Epithelial cell of prostate (primary cell): ENCODE measurements around the gene SAMD9L.

Source experiments
- DNase-seq: peaks from one replicate; pipeline ENCODE4 v3.0.0-alpha.2; 2011; ENCODE audit warnings: low read depth, low spot score
- H3K27ac ChIP-seq: fragments of 450-650 bp; 2 replicates; pipeline ENCODE4 v1.5.1; 2017; ENCODE audit warnings: mild to moderate bottlenecking

SAMD9L gene

GRCh38 chr7:93148144-93148543 is at the start of gene SAMD9L:
TSS of gene SAMD9L (minus strand) at chr7:93148385. CDS start at chr7:93135971, 12,414 bp downstream.
- no peak for DNase-seq
- no peak within 1 kb of the TSS for H3K27ac ChIP-seq

DNA sequence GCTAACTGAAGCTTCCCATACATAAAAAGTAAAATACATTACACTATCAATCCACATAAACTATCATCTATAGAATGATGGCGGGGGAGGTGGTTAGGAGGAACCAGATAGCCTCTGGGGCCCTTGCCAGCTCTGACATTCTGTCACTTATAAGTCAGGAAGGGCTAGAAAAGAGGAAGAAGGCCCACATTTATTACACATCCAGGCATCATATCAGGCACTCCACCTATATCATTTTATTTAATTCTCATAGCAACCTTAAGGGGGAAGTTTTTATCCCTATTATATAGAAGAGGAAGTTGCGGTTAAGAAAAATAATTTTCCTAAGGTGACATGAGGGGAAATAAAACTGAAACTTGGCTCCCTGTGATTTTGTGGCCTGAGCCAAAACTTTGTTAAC is 48.2 kb upstream of the SAMD9L start:
- DNase-seq: no peak
- H3K27ac ChIP-seq: no peak overlapping the region

DNA sequence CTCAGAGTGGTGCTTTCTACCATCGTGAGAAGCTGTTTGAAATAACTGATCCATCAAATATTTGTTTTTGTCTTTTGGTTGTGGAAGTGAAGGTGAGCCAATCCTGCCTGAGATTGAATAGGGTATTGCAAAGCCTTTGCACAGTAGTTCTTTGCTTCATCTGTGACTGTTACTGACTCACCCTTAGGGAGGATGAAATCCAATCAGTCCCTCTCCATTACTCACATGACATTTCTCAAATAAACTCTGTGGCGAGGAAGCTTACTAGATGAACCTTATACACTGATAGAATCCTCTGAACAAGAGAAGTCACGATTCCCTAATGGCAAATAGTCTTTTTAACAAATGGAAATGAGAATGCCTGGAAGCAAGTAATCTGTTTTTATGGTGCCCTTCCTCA is 46.2 kb upstream of the SAMD9L start:
- peak overlapping the region; percentile 46 for H3K27ac ChIP-seq
- peak; percentile 44 for DNase-seq

DNA sequence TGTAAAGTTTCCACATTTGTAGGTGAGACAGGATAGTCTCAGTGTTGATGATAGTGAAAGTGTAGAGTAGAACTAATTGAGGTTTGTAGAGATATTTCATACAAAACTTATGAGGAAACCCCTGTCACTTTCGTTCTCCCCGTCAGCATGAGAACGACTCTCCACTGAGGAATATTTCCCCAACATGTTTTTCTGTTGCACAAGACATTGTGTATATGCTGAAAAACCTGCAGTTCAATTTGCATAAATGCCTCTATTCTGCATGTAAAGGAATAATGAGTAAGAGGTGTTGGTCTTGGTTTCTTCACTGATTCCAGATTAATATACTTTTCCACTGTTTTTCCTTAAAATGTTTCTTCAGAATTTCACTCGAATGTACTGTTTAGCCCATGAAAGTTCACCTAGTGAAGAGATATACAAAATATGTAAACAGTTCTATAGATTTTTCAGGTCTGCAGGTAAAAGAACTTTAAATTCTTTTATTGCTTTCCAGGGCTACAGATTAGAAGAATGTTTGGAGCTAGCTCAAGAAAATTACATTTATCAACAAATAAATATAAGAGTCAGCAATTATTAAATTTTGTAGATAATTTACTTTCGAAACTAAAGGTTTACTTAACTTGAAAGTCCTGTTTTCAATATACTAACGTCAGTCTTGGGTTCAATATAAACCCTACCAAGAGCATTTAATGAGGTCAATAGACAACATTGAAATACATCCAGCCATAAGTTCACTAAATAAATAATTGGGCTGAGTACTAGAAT is 40.9 kb upstream of the SAMD9L start:
- DNase-seq: no peak
- no peak overlapping the region for H3K27ac ChIP-seq

GRCh38 chr7:93185303-93186027 is 37.3 kb upstream of the SAMD9L start:
- peak overlapping the region; percentile 36 for H3K27ac ChIP-seq
- DNase-seq: no peak

- H3K27ac ChIP-seq: no peak overlapping the region
- DNase-seq: no peak
These were observed 31.0 kb upstream of the SAMD9L start for GRCh38 chr7:93179173-93179572.

GRCh38 chr7:93178213-93178612 is 30.0 kb upstream of the SAMD9L start:
- DNase-seq: no peak

DNA sequence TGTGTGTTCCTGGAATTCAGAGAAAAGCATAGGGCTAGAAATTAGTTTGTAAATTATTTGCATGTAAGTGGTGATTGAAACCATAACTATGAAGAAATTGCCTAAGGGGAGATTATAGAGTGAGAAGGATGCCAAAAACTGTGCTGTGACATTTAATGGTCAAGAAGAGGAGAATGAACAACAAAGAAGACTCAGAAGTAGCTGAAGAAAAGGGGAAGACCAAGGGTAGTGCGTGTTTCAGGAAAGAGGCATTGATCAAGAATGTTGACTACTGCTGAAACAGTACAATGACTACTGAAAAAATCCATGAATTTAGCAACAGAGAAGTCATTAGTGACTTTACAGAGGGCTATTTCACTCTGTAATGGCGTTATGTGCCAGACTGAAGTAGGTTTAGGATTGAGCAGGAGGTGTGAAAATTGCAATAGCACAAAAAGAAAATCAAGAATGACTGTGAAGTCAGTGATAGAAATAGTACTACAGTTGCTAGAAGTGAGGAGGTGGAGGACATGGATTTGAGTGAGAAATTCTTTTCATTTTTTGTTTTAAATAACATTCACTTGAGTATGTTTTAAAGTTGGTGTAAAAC is 28.9 kb upstream of the SAMD9L start:
- DNase-seq: no peak
- H3K27ac ChIP-seq: no peak overlapping the region

More at GRCh38 chr7:93178213-93178612, 30.0 kb upstream of the SAMD9L start:
- no peak overlapping the region for H3K27ac ChIP-seq

- no peak overlapping the region for H3K27ac ChIP-seq
- DNase-seq: no peak
These were observed 27.0 kb upstream of the SAMD9L start for GRCh38 chr7:93175219-93175618.

GRCh38 chr7:93172683-93173082 is 24.5 kb upstream of the SAMD9L start:
- DNase-seq: no peak
- no peak overlapping the region for H3K27ac ChIP-seq

DNA sequence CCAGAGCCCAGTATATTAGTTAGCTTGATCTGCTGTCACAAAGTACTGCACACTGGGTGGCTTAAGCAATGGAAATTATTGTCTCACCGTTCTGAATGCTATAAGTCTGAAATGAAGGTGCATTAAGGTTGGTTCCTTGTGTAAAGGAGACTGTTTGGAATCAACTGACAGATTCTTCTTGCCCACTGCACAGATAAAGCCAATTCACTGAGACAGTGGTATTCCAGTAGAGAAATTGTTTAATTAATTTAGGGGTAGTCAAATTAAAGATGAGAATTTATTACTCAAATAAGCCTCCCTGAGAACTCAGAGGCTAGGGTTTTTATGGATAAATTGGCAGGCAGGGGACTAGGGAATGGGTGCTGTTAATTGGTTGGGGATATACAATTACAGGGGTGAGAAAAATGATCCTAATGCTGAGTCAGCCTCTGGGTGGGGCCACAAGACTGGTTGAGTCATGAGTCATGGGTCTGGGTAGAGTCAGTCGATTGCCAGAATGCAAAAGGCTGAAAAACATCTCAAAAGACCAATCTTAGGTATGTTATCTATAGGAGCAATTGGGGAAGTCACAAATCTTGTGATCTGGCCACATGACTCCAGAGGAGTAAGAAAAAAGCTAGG is 23.5 kb upstream of the SAMD9L start:
- no peak for DNase-seq
- H3K27ac ChIP-seq: no peak overlapping the region

DNA sequence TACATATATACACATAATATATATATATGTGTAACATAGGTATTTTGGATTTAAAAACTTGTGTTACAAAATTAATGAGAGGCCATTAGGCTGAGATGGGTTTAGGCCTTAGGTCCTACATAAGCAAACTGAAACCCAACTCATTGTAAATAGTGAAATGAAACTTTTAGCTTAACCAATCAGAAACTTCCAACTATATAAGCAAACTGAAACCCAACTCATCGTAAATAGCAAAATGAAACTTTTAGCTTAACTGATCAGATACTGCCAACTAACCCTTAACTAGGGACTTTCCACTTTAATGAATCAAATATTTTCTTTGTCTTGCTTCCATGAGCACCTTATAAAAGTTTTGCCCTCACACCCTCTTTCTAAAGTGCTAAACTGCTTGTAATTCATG is 17.3 kb upstream of the SAMD9L start:
- H3K27ac ChIP-seq: no peak overlapping the region
- no peak for DNase-seq

- no peak for DNase-seq
- H3K27ac ChIP-seq: no peak overlapping the region
These were observed 16.6 kb upstream of the SAMD9L start for GRCh38 chr7:93164766-93165165.

DNA sequence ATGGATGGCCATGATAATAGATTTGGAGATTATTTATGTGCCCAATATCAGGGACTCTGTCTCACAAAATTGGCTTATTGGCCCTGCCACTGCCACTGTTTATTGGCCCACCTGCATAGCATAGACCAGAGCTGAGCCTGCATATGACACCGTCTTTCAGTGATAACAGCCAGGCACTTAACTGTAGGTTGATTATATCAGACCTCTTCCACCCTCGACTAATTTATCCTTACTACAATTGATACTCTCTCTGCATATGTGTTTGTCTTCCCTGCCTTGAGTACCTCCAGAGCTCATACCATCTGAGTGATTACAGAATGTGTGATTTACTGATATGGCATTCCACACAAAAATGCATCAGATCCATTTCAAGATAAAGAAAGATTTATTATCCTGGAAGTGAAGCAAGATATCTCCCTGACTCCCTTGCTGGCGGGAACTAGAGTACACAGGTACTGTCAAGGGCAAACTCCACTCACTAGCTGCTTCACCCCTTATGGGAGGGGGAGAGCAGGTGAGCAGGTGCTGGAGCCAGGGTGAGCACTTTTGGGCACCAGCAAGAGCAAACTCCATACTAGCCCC is 13.1 kb upstream of the SAMD9L start:
- no peak for DNase-seq
- H3K27ac ChIP-seq: no peak overlapping the region

- no peak overlapping the region for H3K27ac ChIP-seq
- peak; percentile 49 for DNase-seq
These were observed 12.2 kb upstream of the SAMD9L start for GRCh38 chr7:93160410-93160809.

- no peak overlapping the region for H3K27ac ChIP-seq
- DNase-seq: no peak
These were observed 11.3 kb upstream of the SAMD9L start for GRCh38 chr7:93159490-93159889.

GRCh38 chr7:93156884-93157283 is 8.7 kb upstream of the SAMD9L start:
- H3K27ac ChIP-seq: no peak overlapping the region
- no peak for DNase-seq

- H3K27ac ChIP-seq: no peak overlapping the region
- DNase-seq: no peak
These were observed 2.1 kb upstream of the SAMD9L start for GRCh38 chr7:93150200-93150835.

DNA sequence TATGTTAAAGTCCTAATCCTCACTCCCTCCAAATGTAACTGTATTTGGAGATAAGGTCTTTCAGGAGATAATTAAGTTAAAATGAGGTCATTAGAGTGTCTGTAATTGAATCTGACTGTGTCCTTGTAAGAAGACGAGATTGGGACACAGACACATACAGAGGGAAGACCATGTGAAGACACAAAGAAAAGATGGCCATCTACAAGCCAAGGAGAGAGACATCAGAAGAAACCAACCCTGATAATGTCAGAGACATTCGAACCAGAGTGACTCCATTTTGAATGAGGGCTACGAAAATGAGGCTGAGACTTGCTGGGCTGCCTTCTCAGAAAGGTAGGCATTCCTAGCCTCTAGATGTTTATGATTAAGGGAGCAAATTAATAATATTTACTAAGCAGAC is 542 bp upstream of the SAMD9L start:
- no peak for DNase-seq
- H3K27ac ChIP-seq: no peak overlapping the region

GRCh38 chr7:93147363-93147762 is 822 bp downstream of the SAMD9L start:
- DNase-seq: no peak
- H3K27ac ChIP-seq: no peak overlapping the region
